ENCODE data around the gene LMCD1.

LMCD1 gene

GRCh38 chr3:8464668-8465067, 37.0 kb upstream of the LMCD1 start:
- H3K9me3 ChIP-seq: no peaks in the 10 kb centered on the region
- H3K4me3 ChIP-seq: no peak overlapping the region
- DNase-seq: peak; percentile 54 to 76
- H3K27me3 ChIP-seq: no peaks in the 10 kb centered on the region
- H3K4me1 ChIP-seq: peaks cover 0 to 46% (median 24%) of the 10 kb centered on the region in 4 donors
- no peak for TF ChIP-seq CTCF (IDR thresholded peaks at IDR 0.05)
- intact Hi-C loops (cut with DNase I; ENCODE audit: low total_unique reads): no loop called here
- peak overlapping the region; percentile 84 to 91 for H3K27ac ChIP-seq
- H3K36me3 ChIP-seq: no peaks in the 10 kb centered on the region

DNA sequence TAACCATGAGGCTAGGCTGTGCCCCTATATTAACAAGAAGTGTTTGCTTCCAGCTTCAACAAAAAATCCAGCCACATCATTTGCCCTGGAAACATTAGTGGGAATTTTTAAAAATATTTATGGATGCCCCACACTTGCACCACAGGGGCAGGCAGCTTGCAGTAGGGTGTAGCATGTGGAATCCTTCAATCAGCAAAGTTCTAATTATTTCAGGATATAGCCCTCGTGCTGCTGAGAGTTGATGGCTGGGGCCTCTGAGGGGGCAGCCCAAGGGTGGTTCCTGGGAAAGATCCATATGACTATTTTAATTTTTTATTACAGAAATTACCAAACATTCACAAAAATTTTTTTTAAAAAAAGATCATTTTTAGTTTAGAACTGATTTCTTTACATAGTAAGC, 35.1 kb upstream of the LMCD1 start:
- Histone ChIP-seq H3K9me3 (no peaks in the 10 kb centered on the region), H3K36me3 (no peaks in the 10 kb centered on the region), H3K27me3 (no peaks in the 10 kb centered on the region), H3K4me1 (peaks cover 0 to 41% (median 10%) of the 10 kb centered on the region in 4 donors), H3K4me3 (no peak overlapping the region), H3K27ac (no peak overlapping the region)
- no peak for TF ChIP-seq CTCF (IDR thresholded peaks at IDR 0.05)
- DNase-seq: no peak
- intact Hi-C loops (cut with DNase I; ENCODE audit: low total_unique reads): no loop called here

DNA sequence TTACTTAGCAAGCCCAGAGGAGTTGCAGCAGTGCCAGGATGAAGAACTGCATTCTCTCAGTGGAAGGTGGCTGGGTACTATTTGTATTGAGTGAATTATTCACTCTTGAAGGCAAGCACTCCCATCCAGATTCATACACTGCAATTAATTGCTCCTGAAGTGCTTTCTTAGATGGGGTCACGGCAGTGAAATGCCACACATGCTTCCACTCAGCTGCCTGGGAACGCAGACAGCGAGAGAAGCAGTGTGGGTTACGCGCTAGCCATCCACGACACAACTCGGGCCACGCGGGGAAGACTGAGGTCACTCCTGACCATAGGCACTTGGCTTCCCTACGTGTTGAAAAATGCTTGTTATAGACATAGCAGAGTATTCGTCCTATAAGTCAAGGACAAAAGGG, 30.8 kb upstream of the LMCD1 start:
- no peak for TF ChIP-seq CTCF (IDR thresholded peaks at IDR 0.05)
- intact Hi-C loops (cut with DNase I; ENCODE audit: low total_unique reads): no loop called here
- Histone ChIP-seq H3K27me3 (no peaks in the 10 kb centered on the region), H3K27ac (peak overlapping the region; percentile 26 to 39), H3K36me3 (no peaks in the 10 kb centered on the region), H3K4me3 (no peak overlapping the region), H3K4me1 (peaks cover 0 to 26% (median 2%) of the 10 kb centered on the region in 4 donors), H3K9me3 (no peaks in the 10 kb centered on the region)
- DNase-seq: no peak

- TF ChIP-seq CTCF (IDR thresholded peaks at IDR 0.05): no peak
- H3K9me3 ChIP-seq: no peaks in the 10 kb centered on the region
- H3K36me3 ChIP-seq: no peaks in the 10 kb centered on the region
- H3K27ac ChIP-seq: peak overlapping the region; percentile 20 to 34
- H3K27me3 ChIP-seq: no peaks in the 10 kb centered on the region
- H3K4me3 ChIP-seq: no peak overlapping the region
- H3K4me1 ChIP-seq: peaks cover 0 to 26% (median 2%) of the 10 kb centered on the region in 4 donors
- DNase-seq: no peak
- intact Hi-C loops (cut with DNase I; ENCODE audit: low total_unique reads): no loop called here
Measured at GRCh38 chr3:8472549-8472948, 29.1 kb upstream of the LMCD1 start.

GRCh38 chr3:8473029-8473428, 28.6 kb upstream of the LMCD1 start:
- Histone ChIP-seq H3K27ac (peak overlapping the region in 1 of 2 donors; percentile 34), H3K4me3 (no peak overlapping the region), H3K9me3 (no peaks in the 10 kb centered on the region), H3K4me1 (peaks cover 0 to 26% (median 2%) of the 10 kb centered on the region in 4 donors), H3K36me3 (no peaks in the 10 kb centered on the region), H3K27me3 (no peaks in the 10 kb centered on the region)
- intact Hi-C loops (cut with DNase I; ENCODE audit: low total_unique reads): no loop called here
- DNase-seq: no peak
- no peak for TF ChIP-seq CTCF (IDR thresholded peaks at IDR 0.05)

DNA sequence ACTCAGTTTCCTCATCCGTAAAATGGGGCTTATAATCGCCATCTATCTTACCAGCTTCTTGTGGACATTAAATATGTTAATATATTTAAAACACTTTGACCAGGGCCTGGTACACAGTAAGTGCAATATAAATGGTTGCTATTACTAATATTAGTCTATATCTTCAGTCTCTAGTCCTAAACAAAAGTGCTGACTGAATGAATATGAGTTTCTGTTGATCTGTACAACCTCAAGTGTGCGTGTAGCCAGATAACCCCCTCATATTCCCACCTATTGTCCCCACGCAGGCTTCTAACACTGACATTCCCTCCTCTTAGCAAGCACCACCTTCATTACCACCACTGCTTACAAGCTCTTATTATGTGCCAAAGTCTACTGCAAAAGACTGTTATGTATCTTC, 27.6 kb upstream of the LMCD1 start:
- intact Hi-C loops (cut with DNase I; ENCODE audit: low total_unique reads): no loop called here
- DNase-seq: no peak
- no peaks in the 10 kb centered on the region for H3K27me3 ChIP-seq
- H3K9me3 ChIP-seq: no peaks in the 10 kb centered on the region
- no peak overlapping the region for H3K4me3 ChIP-seq
- no peak for TF ChIP-seq CTCF (IDR thresholded peaks at IDR 0.05)
- peaks cover 0 to 26% (median 2%) of the 10 kb centered on the region in 4 donors for H3K4me1 ChIP-seq
- H3K36me3 ChIP-seq: no peaks in the 10 kb centered on the region
- no peak overlapping the region for H3K27ac ChIP-seq
